ENCODE data around the gene STON2. TPM values are rescaled to one million over a fixed set of nuclear protein-coding genes. Genes with fewer than 3 reads are reported as not detected.

The STON2 gene
- total RNA-seq, 3 donors from 2014 or later (not counting 1 experiment from before 2014, with no cell fraction given) = 1.7 to 4.8 (median 3.8) TPM

GRCh38 chr14:81366884-81367283 is 33.2 kb downstream of the STON2 start:
- Histone ChIP-seq H3K36me3 (ENCODE audit: control insufficient read depth, insufficient read depth, low read length) (no peaks in the 10 kb centered on the region), H3K9me3 (ENCODE audit: control insufficient read depth, insufficient read depth, low read length) (no peaks in the 10 kb centered on the region), H3K4me3 (ENCODE audit: low read length) (no peak overlapping the region), H3K27ac (ENCODE audit: low read length) (no peak overlapping the region), H3K27me3 (ENCODE audit: control insufficient read depth, insufficient read depth, low read length) (no peaks in the 10 kb centered on the region), H3K4me1 (ENCODE audit: control insufficient read depth, insufficient read depth, low read length) (no peaks in the 10 kb centered on the region)
- DNase-seq = no peak
- Mint-ChIP-seq H3K4me1 (no peaks in the 10 kb centered on the region), H3K36me3 (no peaks in the 10 kb centered on the region), H3K27ac (no peak overlapping the region), H3K4me3 (no peak overlapping the region), H3K9me3 (no peaks in the 10 kb centered on the region), H3K27me3 (ENCODE audit: low read depth in 2 of 2) (no peaks in the 10 kb centered on the region)
- no peak for ATAC-seq
- intact Hi-C loops (cut with micrococcal nuclease) = no loop called here
- 86% methylated on average over 7 of the region's 7 CpGs for WGBS (ENCODE audit: insufficient coverage)
- TF ChIP-seq, protein P1, sequence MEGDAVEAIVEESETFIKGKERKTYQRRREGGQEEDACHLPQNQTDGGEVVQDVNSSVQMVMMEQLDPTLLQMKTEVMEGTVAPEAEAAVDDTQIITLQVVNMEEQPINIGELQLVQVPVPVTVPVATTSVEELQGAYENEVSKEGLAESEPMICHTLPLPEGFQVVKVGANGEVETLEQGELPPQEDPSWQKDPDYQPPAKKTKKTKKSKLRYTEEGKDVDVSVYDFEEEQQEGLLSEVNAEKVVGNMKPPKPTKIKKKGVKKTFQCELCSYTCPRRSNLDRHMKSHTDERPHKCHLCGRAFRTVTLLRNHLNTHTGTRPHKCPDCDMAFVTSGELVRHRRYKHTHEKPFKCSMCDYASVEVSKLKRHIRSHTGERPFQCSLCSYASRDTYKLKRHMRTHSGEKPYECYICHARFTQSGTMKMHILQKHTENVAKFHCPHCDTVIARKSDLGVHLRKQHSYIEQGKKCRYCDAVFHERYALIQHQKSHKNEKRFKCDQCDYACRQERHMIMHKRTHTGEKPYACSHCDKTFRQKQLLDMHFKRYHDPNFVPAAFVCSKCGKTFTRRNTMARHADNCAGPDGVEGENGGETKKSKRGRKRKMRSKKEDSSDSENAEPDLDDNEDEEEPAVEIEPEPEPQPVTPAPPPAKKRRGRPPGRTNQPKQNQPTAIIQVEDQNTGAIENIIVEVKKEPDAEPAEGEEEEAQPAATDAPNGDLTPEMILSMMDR (IDR thresholded peaks at IDR 0.05) = no peak

DNA sequence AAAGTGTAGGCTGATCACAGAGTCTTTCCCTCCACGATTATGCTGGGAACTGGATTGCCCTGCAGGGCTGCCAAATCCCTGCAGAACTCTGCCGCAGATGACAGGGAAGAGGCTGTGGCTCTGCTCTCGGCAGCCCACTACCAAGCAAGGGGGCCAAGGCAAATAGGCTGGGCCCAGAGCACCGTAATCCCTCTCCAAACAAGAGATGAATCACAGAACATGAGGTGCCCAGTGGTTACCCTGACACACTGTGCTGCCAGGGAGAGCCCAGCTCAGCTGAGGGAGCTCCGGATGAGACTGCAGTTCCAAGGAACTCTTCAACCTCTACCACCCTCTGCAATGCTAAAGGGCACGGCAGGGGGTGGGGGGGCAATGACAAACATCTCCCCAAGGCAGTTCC is 33.9 kb downstream of the STON2 start:
- Mint-ChIP-seq H3K4me1 (no peaks in the 10 kb centered on the region), H3K36me3 (no peaks in the 10 kb centered on the region), H3K27ac (no peak overlapping the region), H3K4me3 (no peak overlapping the region), H3K27me3 (ENCODE audit: low read depth in 2 of 2) (no peaks in the 10 kb centered on the region), H3K9me3 (no peaks in the 10 kb centered on the region)
- H3K9me3 ChIP-seq (ENCODE audit: control insufficient read depth, insufficient read depth, low read length) = no peaks in the 10 kb centered on the region
- H3K4me3 ChIP-seq (ENCODE audit: low read length) = no peak overlapping the region
- no peak for DNase-seq
- H3K27me3 ChIP-seq (ENCODE audit: control insufficient read depth, insufficient read depth, low read length) = no peaks in the 10 kb centered on the region
- intact Hi-C loops (cut with micrococcal nuclease) = no loop called here
- TF ChIP-seq, protein P1 (IDR thresholded peaks at IDR 0.05) = no peak
- no peak overlapping the region for H3K27ac ChIP-seq (ENCODE audit: low read length)
- no peaks in the 10 kb centered on the region for H3K36me3 ChIP-seq (ENCODE audit: control insufficient read depth, insufficient read depth, low read length)
- no peak for ATAC-seq
- H3K4me1 ChIP-seq (ENCODE audit: control insufficient read depth, insufficient read depth, low read length) = no peaks in the 10 kb centered on the region
- 81% methylated on average over 6 of the region's 6 CpGs for WGBS (ENCODE audit: insufficient coverage)

DNA sequence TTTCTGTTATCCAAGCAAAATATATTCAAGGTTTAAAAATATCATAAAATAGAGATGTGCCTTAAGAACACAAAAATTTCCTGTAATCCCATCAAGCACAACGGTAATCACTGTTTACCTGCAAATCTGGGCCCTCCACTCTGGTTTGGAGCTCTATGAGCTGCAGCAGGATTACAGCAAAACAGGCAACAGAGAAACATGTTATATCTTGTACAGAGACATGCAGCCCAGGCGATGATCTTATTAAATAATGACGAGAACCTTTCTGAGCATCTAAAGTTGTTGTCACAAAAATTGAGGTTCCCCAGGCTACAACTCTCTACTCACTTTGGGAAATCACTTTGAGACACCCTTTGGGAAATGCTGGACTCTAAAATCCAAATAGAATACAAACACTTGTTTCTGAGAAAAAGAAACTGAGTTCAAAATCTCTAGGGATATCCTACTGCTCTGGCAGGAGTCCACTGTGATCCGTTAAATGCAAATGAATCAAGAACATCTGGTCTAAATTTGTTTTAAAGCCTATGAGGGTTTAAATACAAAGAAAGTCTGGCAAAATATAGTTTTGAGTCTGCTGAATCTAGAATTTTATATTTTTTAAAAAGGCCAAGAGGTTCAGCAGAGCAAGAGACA is 36.3 kb downstream of the STON2 start:
- H3K27ac Mint-ChIP-seq = no peak overlapping the region
- Histone ChIP-seq H3K4me1 (ENCODE audit: control insufficient read depth, insufficient read depth, low read length) (no peaks in the 10 kb centered on the region), H3K9me3 (ENCODE audit: control insufficient read depth, insufficient read depth, low read length) (no peaks in the 10 kb centered on the region), H3K27me3 (ENCODE audit: control insufficient read depth, insufficient read depth, low read length) (no peaks in the 10 kb centered on the region), H3K4me3 (ENCODE audit: low read length) (no peak overlapping the region), H3K27ac (ENCODE audit: low read length) (no peak overlapping the region), H3K36me3 (ENCODE audit: control insufficient read depth, insufficient read depth, low read length) (no peaks in the 10 kb centered on the region)
- peaks cover 0 to under 1% of the 10 kb centered on the region in 2 donors for H3K9me3 Mint-ChIP-seq
- TF ChIP-seq, protein P1 (IDR thresholded peaks at IDR 0.05) = no peak
- H3K4me3 Mint-ChIP-seq = no peak overlapping the region
- WGBS (ENCODE audit: insufficient coverage) = 84% methylated on average over 4 of the region's 4 CpGs
- H3K27me3 Mint-ChIP-seq (ENCODE audit: low read depth in 2 of 2) = peaks cover 0 to 9% of the 10 kb centered on the region in 2 donors
- ATAC-seq = no peak
- intact Hi-C loops (cut with micrococcal nuclease) = no loop called here
- no peak for DNase-seq
- no peaks in the 10 kb centered on the region for H3K36me3 Mint-ChIP-seq
- no peaks in the 10 kb centered on the region for H3K4me1 Mint-ChIP-seq
